Gastroesophageal sphincter (tissue), 4 donors: ENCODE results near the gene GRWD1. TPM values are rescaled to one million over a fixed set of nuclear protein-coding genes. Genes with fewer than 3 reads are reported as not detected.
A peak's percentile ranks its signal among the peaks of the same experiment; 100 is the strongest.
"Not testable (repeated sequence)": the region's sequence is repeated elsewhere in the genome, so short reads cannot be mapped to it uniquely, and the experiment has no call there.

Source experiments
- ATAC-seq: fragments of 150-250 bp; one replicate; pipeline ENCODE4 v1.9.1; 2016; ENCODE audit warnings: mild to moderate bottlenecking, moderate library complexity
- H3K27ac ChIP-seq, 4 donors: fragments of 200-600 bp; sonication (generic) in 3 of 4; 1 replicate in 3 of 4; 2 replicates in 1 of 4; pipeline ENCODE4 v1.5.1; 2016 to 2019
- H3K27me3 ChIP-seq: fragments of 200-600 bp; sonication (generic); one replicate; pipeline ENCODE4 v1.5.1; 2019
- H3K36me3 ChIP-seq, 2 donors: fragments of 200-600 bp; sonication (generic); one replicate each; pipeline ENCODE4 v1.5.1; 2019; ENCODE audit warnings: control low read depth in 1 of 2
- H3K4me1 ChIP-seq, 3 donors: fragments of 200-600 bp; sonication (generic); 1 replicate in 2 of 3; 2 replicates in 1 of 3; pipeline ENCODE4 v1.5.1; 2016 to 2019; ENCODE audit warnings: control low read depth in 2 of 3
- H3K4me3 ChIP-seq, 2 donors: fragments of 200-600 bp; sonication (generic); one replicate each; pipeline ENCODE4 v1.5.1; 2019; ENCODE audit warnings: mild to moderate bottlenecking in 1 of 2, moderate library complexity in 1 of 2
- H3K9me3 ChIP-seq, 3 donors: fragments of 200-600 bp; sonication (generic); one replicate each; pipeline ENCODE4 v1.5.1; 2017 to 2019; ENCODE audit warnings: control low read depth in 2 of 3
- CTCF ChIP-seq, 4 experiments: fragments of 200-600 bp in 2 of 4; fragments of 450-650 bp in 2 of 4; sonication (generic) in 1 of 4; IDR thresholded peaks; one replicate each; pipeline ENCODE4 v1.5.1; 2017 to 2019; ENCODE audit warnings: antibody characterized with exemption in 4 of 4, mild to moderate bottlenecking in 2 of 4, moderate library complexity in 2 of 4
- EP300 ChIP-seq: sonication (generic); formaldehyde crosslinking; IDR thresholded peaks from one replicate; pipeline ENCODE4 v1.6.1; 2017; ENCODE audit warnings: antibody characterized with exemption, mild to moderate bottlenecking
- POLR2A ChIP-seq, 2 donors: fragments of 450-650 bp; IDR thresholded peaks; one replicate each; pipeline ENCODE4 v1.6.1; 2017; ENCODE audit warnings: antibody characterized with exemption in 2 of 2, mild to moderate bottlenecking in 2 of 2, moderate library complexity in 1 of 2
- POLR2AphosphoS5 ChIP-seq: sonication (generic); formaldehyde crosslinking; IDR thresholded peaks from one replicate; pipeline ENCODE4 v1.6.1; 2017; ENCODE audit warnings: antibody characterized with exemption
- whole genome bisulfite sequencing, 2 donors: methylation state at CpG; one replicate each; pipeline ENCODE4 v1.1.5; 2018; ENCODE audit warnings: low coverage in 1 of 2; 5-methylcytosine and 5-hydroxymethylcytosine counted together
- total RNA-seq, 4 donors: library from RNA; depleted of rRNA; stranded (reverse); fragments of >200 nt; gene quantifications; one replicate each; pipeline ENCODE4 v1.1.0, GENCODE V29; 2016

The GRWD1 gene
- total RNA-seq, 4 donors from 2014 or later: 28.9 to 33.1 (median 32.7) TPM

- no peak for ATAC-seq
Observed at GRCh38 chr19:48484931-48485612, 39.3 kb downstream of the GRWD1 start.

GRCh38 chr19:48486706-48487105 lies 40.9 kb downstream of the GRWD1 start:
- H3K27me3 ChIP-seq, H3K4me3 ChIP-seq, ATAC-seq, H3K9me3 ChIP-seq, H3K36me3 ChIP-seq, H3K27ac ChIP-seq: not testable (repeated sequence)
- WGBS, 2 donors: 69 to 89% methylated on average over 3 to 9 of the region's 10 CpGs
- H3K4me1 ChIP-seq: peaks cover 0 to 45% (median 15%) of the 10 kb centered on the region in 3 donors

More at GRCh38 chr19:48484931-48485612, 39.3 kb downstream of the GRWD1 start:
- H3K27me3 ChIP-seq: no peaks in the 10 kb centered on the region
- 59 to 77% methylated on average over 5 to 8 of the region's 37 CpGs for WGBS, 2 donors
- no peaks in the 10 kb centered on the region for H3K36me3 ChIP-seq
- no peak overlapping the region for H3K4me3 ChIP-seq
- no peaks in the 10 kb centered on the region for H3K9me3 ChIP-seq
- no peak overlapping the region for H3K27ac ChIP-seq
- H3K4me1 ChIP-seq: peaks cover 0 to 44% (median 6%) of the 10 kb centered on the region in 3 donors
- TF ChIP-seq POLR2A (IDR thresholded peaks at IDR 0.05) (no peak), EP300 (no peak), CTCF (IDR thresholded peaks at IDR 0.05) (no peak), POLR2AphosphoS5 (no peak)

- Histone ChIP-seq H3K27me3 (no peaks in the 10 kb centered on the region), H3K4me3 (no peak overlapping the region), H3K4me1 (peaks cover 0 to 45% (median 18%) of the 10 kb centered on the region in 3 donors), H3K27ac (peak overlapping the region in 3 of 4 donors; percentile 69 to 81 (median 70)), H3K9me3 (no peaks in the 10 kb centered on the region), H3K36me3 (no peaks in the 10 kb centered on the region)
- no peak for ATAC-seq
- TF ChIP-seq EP300 (no peak), POLR2A (IDR thresholded peaks at IDR 0.05) (no peak), POLR2AphosphoS5 (no peak), CTCF (IDR thresholded peaks at IDR 0.05) (no peak)
- 79% methylated on average over 5 of the region's 6 CpGs; no CpG with 5 or more reads in 1 of the 2 donors for WGBS, 2 donors
Observed at GRCh38 chr19:48487544-48487943, 41.8 kb downstream of the GRWD1 start.

GRCh38 chr19:48487948-48488347 lies 42.2 kb downstream of the GRWD1 start:
- Histone ChIP-seq H3K9me3 (no peaks in the 10 kb centered on the region), H3K4me3 (no peak overlapping the region), H3K4me1 (peaks cover 0 to 48% (median 18%) of the 10 kb centered on the region in 3 donors), H3K27ac (peak overlapping the region in 3 of 4 donors; percentile 69 to 81 (median 70)), H3K27me3 (no peaks in the 10 kb centered on the region), H3K36me3 (no peaks in the 10 kb centered on the region)
- no peak for ATAC-seq
- TF ChIP-seq CTCF (IDR thresholded peaks at IDR 0.05) (no peak), POLR2AphosphoS5 (peak; percentile 84)
- 35 to 40% methylated on average over 1 to 6 of the region's 8 CpGs for WGBS, 2 donors

GRCh38 chr19:48488478-48488877 lies 42.7 kb downstream of the GRWD1 start:
- WGBS, 2 donors: 79 to 85% methylated on average over 4 of the region's 7 CpGs
- H3K27me3 ChIP-seq, ATAC-seq, H3K4me3 ChIP-seq, H3K9me3 ChIP-seq, H3K36me3 ChIP-seq: not testable (repeated sequence)
- H3K27ac ChIP-seq: peak overlapping the region in 3 of 4 donors; percentile 69 to 81 (median 70)
- peaks cover 0 to 53% (median 18%) of the 10 kb centered on the region in 3 donors for H3K4me1 ChIP-seq

- Histone ChIP-seq H3K27ac (no peak overlapping the region), H3K36me3 (no peaks in the 10 kb centered on the region), H3K27me3 (no peaks in the 10 kb centered on the region), H3K4me1 (peaks cover 0 to 63% (median 24%) of the 10 kb centered on the region in 3 donors), H3K4me3 (no peak overlapping the region), H3K9me3 (no peaks in the 10 kb centered on the region)
- TF ChIP-seq POLR2A (IDR thresholded peaks at IDR 0.05): no peak
- TF ChIP-seq EP300: no peak
- peak in 3 of 4 experiments; percentile 88 to 97 (median 89) for TF ChIP-seq CTCF (IDR thresholded peaks at IDR 0.05)
- ATAC-seq: no peak
- WGBS, 2 donors: 48 to 57% methylated on average over 1 to 3 of the region's 19 CpGs
Observed at GRCh38 chr19:48489608-48490216, 43.9 kb downstream of the GRWD1 start.
